GM18517 (cell line): ENCODE measurements around the gene SMPX.

Experiments used
- ATAC-seq: cut with Tn5 transposase; IDR thresholded peaks from one replicate; pipeline ENCODE4 v1.9.1; 2021; ENCODE audit warnings: mild to moderate bottlenecking, moderate library complexity; ENCODE audit not compliant: unreplicated experiment

SMPX gene

DNA sequence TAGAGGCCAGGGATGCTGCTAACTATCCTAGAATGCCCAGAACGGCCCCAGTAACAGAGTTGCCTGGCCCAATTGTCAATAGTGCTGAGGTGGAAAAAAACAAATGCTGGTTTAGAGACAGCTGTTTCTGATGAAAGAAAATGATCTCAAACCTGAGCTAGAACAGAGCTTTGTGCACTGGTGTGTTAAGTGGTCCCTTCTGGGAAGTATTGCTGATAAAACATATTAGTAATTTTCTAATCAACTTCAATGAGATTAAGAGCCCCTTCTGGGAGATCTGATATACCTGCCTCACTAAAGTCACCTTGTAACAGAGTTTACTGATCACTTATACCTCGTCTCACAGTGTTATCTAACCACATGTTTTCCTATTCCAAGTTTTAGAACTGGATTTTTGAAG is 42.1 kb downstream of the SMPX start:
- no peak for ATAC-seq

- no peak for ATAC-seq
Measured at GRCh38 chrX:21715337-21715736, 42.6 kb downstream of the SMPX start.

DNA sequence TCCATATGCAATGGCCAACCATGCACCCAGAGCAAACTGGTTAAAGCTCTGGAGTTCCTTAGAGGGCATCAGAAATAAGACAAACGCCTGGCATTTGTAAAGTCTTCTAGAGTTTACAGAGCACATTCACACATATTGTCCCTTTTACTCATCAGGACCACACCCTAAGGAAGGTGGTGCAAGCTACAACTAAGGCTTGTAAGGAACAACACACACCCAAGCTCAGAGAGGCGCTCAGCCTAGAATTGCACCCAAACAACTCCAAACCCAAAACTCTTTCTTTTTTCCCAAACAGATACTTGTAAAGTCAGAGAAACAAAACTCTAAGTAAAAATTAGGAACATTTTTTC is 46.1 kb downstream of the SMPX start:
- ATAC-seq: no peak

DNA sequence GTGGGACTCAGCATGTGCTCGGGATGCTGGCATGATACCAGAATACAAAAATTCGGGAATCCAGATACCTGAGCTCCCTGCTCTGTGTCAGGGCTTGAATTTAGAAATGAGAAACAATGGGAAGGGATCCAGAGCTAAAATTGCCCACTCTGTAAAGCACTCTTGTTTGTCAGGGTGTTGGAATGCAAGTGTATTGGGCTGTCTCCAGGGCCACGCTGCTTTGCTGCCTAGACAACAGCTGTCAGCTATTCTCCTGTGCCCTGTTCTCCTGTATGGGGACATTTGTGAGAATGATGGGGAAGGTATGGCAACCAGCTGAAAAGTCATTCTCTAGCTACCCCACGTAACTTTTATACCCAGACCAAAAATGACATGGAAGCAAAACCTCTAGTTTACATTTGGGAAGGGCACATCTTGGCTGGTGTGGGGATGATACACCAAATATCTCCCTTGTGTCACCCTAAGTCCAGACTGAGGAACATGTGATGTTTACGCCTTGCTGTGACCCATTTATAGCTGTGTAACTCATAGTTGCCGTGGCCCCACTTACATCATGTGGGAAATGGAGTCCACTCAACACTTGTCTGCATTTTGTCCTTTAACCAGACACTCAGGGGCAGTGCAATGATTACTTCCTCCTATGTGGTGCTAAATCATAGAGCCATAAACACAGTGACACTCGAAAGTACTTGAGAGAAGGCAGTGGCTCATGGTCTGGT is 46.6 kb downstream of the SMPX start:
- no peak for ATAC-seq

DNA sequence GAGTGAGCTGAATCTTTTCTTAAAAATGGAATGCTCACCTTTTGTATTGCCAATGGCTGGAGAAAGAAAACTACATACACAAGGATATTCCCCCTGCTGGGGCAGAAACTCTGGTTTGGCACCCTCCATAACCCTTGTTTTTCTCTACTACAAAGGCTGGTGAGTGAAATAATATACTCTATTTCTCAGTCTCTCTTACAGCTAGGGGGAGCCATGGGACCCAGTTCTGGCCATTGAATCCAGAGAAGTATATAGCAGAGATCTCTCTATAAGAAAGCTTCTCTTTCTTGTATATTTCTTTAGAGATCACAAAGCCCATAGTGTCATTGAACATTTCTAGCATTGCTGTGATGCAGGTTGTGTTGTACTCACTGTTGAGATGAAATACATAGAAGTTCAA is 49.8 kb downstream of the SMPX start:
- no peak for ATAC-seq

GRCh38 chrX:21705225-21705624 is 52.7 kb downstream of the SMPX start:
- ATAC-seq: no peak

- no peak for ATAC-seq
Measured at GRCh38 chrX:21702725-21703124, 55.2 kb downstream of the SMPX start.

- no peak for ATAC-seq
Measured at GRCh38 chrX:21700967-21701366, 56.9 kb downstream of the SMPX start.

DNA sequence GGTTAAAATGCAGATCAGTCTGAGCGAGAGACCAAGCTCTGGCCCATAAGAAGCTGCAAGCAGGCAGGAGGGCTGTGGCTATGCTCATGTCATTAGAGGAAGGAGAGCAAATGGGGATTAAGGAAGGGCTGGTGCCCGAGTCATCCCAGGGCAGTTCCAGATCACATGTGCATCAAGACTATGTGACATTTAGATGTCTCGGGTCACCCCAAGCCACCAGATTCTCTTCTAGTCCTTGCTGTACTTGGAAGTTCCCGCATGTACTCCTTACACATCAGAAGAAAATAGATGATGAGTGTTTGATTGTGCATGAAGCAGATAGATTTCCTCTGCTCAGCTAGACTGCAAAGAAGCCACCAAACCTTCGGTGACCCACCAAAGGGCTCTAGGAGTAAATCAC is 57.6 kb downstream of the SMPX start:
- no peak for ATAC-seq

DNA sequence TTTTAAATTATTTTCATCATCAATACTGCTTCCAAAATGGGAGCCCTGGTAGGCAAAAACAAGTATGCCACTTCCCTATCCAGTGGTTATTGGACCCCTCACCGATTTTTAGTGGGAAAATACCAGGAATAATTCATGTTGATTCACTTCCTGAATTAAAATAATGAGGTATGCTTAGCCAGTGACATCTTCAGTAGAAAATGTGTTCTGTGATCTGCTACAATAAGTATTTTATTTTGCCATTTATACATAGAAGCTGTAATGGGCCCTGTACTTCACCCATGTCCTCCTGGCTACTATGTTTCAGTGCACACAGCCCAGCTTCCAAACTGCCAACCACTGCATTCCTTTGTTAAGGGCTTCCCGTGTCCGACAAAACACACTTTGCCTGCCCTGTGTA is 58.8 kb downstream of the SMPX start:
- no peak for ATAC-seq

DNA sequence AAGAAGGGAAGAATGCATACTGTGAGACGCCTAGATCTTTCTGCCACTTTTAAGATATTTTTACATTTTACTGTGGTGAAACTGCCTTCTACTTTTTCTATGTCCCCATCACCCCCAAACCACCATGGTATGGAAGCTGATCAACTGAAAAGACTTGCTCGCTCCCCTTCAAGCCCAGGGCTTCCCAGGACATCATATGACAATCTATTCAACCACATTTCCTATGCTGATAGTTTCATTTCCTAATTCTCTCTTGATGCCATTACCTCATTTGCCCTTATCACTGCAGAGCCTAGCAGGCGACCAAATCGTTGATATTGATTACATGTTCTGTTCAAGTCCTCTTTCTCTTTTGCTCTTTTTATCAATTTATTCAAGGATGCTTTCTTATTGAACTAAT is 59.6 kb downstream of the SMPX start:
- no peak for ATAC-seq

GRCh38 chrX:21691512-21692018 is 66.4 kb downstream of the SMPX start:
- ATAC-seq: no peak

GRCh38 chrX:21683941-21684340 is 74.0 kb downstream of the SMPX start:
- no peak for ATAC-seq

DNA sequence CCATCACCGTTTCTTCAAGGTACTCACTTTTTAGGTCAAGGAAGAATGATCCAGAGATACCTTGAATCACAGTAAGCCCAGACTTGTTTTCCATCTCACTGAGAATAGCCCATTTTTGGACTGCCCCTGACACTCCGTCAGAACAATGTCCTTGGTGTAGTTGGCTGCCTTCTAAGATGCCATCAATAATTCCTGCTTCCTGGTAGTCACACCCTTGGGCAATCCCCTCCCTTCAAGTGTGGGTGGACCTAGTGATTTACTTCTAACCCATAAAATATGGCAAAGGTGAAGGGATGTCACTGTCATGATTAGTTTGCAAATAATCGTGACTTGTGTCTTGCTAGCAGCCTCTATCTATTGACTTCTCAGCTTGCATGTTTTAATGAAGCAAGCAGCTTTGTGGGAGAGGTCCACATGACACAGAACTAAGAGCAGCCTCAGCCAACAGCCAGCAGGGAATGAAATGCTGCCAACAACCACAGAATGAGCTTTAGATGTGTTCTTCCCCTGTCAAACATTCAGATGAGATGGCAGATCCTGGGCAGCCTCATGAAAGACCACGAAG is 79.8 kb downstream of the SMPX start:
- no peak for ATAC-seq

GRCh38 chrX:21675931-21676330 is 82.0 kb downstream of the SMPX start:
- ATAC-seq: no peak

DNA sequence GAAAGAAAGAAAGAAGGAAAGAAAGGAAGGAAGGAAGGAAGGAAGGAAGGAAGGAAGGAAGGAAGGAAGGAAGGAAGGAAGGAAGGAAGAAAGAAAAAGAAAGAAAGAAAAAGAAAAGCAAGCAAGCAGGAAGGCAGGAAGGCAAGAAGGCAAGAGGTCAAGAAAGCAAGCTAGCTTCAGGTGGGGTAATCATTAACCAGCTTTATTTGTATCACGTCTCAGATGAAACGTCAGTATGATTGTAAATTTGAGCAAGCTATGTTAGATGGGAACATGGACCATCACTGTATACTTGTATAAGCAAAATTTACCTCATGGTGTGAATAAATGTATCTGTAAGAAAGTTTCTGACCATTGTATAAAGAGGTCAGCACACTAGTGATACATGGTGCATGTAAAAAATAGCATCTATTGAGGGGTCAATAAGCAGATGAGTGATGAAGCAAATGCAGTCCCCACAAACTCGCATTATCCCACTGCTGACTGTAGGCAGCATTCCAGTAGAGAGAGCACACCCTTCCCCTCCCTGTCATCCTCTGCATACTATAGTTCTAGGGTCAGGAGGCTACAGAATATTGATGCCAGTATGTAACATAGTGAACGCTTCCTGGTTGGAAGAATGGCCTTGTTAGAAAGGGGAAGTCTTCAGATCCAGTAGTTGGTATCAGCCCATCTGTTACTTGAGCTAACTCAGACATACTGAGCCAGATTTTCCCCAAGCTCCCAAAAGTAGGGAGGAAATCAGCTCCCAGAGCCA is 83.3 kb downstream of the SMPX start:
- no peak for ATAC-seq

DNA sequence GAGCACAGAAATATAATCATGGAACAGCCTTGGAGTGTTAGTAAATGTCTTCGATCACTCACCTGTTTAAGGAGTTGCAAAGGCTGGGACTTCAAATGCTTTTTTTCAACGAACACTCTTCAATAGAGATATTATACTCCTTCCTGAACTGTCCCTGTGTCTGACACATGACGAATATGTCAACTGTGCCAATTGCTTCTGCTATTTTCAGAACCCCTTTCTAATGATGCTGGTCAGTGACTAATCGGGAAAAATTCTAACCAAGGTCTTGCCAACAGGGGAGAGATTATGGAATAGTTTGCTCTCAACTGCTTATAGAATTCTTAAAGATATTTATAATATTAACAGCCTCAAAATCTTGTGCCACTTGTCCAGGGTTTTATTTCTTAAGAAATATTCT is 91.2 kb downstream of the SMPX start:
- no peak for ATAC-seq

- ATAC-seq: no peak
Measured at GRCh38 chrX:21666252-21666651, 91.7 kb downstream of the SMPX start.

GRCh38 chrX:21662761-21663160 is 95.2 kb downstream of the SMPX start:
- ATAC-seq: no peak

GRCh38 chrX:21661316-21661715 is 96.6 kb downstream of the SMPX start:
- no peak for ATAC-seq

GRCh38 chrX:21660156-21660555 is 97.8 kb downstream of the SMPX start:
- no peak for ATAC-seq

DNA sequence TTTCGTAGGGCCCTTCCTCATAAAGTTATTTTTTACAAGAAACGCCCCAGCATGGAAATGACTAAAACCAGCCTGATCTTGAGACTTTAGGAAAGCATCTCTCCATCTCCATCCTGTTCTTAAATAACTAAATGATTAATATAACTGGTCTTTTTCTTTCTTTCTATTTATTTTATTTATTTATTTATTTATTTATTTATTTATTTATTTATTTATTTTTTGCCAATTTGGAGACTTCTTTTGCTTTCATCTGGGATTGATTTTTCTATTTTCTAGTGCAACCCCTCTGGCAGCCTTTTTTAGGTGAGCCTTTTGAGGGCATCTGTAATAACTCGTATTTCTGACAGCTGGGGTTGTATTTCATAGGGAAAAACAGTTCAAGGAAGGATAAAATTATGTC is 98.6 kb downstream of the SMPX start:
- no peak for ATAC-seq
